Right lobe of liver (tissue), 4 donors: ENCODE measurements around the gene IVD.

Experiments used
- CTCF ChIP-seq, 4 donors: fragments of 200-600 bp in 3 of 4; fragments of 450-650 bp in 1 of 4; IDR thresholded peaks; one replicate each; pipeline versions ENCODE4 v1.5.1 to v1.8.0; 2016 to 2022; ENCODE audit warnings: antibody characterized with exemption in 4 of 4, mild to moderate bottlenecking in 2 of 4
- POLR2A ChIP-seq: fragments of 450-650 bp; IDR thresholded peaks from one replicate; pipeline ENCODE4 v1.6.1; 2017; ENCODE audit warnings: antibody characterized with exemption, mild to moderate bottlenecking
- donor health status: DM: no; HTN: no; CAD: no.
- donor health status: DM: no; HTN: no; CAD: no.
- donor health status: DM: no; HTN: yes; CAD: no.

GRCh38 chr15:40468898-40469331 lies 63.3 kb downstream of the IVD start:
- TF ChIP-seq CTCF (IDR thresholded peaks at IDR 0.05) (no peak), POLR2A (no peak)
